ENCODE measurements around the gene MYL7. TPM values are rescaled to one million over a fixed set of nuclear protein-coding genes. Genes with fewer than 3 reads are reported as not detected.
"Not testable (repeated sequence)": the region's sequence is repeated elsewhere in the genome, so short reads cannot be mapped to it uniquely, and the experiment has no call there.

MYL7 gene
- total RNA-seq, 1 donor from 2014 or later, result 1.6 TPM

- H3K4me1 Mint-ChIP-seq (ENCODE audit: unreplicated experiment), result peaks cover 12% of the 10 kb centered on the region
- no peaks in the 10 kb centered on the region for H3K36me3 Mint-ChIP-seq
- DNase-seq (ENCODE audit: extremely low spot score, unreplicated experiment), result no peak
- H3K4me3 Mint-ChIP-seq, result no peak overlapping the region
- H3K27ac Mint-ChIP-seq, result no peak overlapping the region
- peaks cover 6% of the 10 kb centered on the region for H3K9me3 Mint-ChIP-seq
- no peak for TF ChIP-seq CTCF (conservative IDR thresholded peaks at IDR 0.05)
- H3K27me3 Mint-ChIP-seq, result peaks cover 13% of the 10 kb centered on the region
Measured at GRCh38 chr7:44173911-44174693, 33.0 kb upstream of the MYL7 start.

- Mint-ChIP-seq H3K4me3 (no peak overlapping the region), H3K9me3 (peaks cover 9% of the 10 kb centered on the region), H3K27ac (no peak overlapping the region), H3K4me1 (ENCODE audit: unreplicated experiment) (peaks cover 12% of the 10 kb centered on the region), H3K36me3 (no peaks in the 10 kb centered on the region), H3K27me3 (peaks cover 13% of the 10 kb centered on the region)
- TF ChIP-seq CTCF (conservative IDR thresholded peaks at IDR 0.05), result no peak
- no peak for DNase-seq (ENCODE audit: extremely low spot score, unreplicated experiment)
Measured at GRCh38 chr7:44172803-44173424, 31.8 kb upstream of the MYL7 start.

GRCh38 chr7:44172352-44172751, 31.2 kb upstream of the MYL7 start:
- DNase-seq (ENCODE audit: extremely low spot score, unreplicated experiment), result no peak
- Mint-ChIP-seq H3K27me3 (peaks cover 13% of the 10 kb centered on the region), H3K4me1 (ENCODE audit: unreplicated experiment) (peaks cover 12% of the 10 kb centered on the region), H3K9me3 (peaks cover 9% of the 10 kb centered on the region), H3K4me3 (no peak overlapping the region), H3K36me3 (no peaks in the 10 kb centered on the region), H3K27ac (no peak overlapping the region)
- TF ChIP-seq CTCF (conservative IDR thresholded peaks at IDR 0.05), result no peak

- H3K27ac Mint-ChIP-seq; H3K4me3 Mint-ChIP-seq; DNase-seq (ENCODE audit: extremely low spot score, unreplicated experiment); H3K36me3 Mint-ChIP-seq; H3K9me3 Mint-ChIP-seq: not testable (repeated sequence)
- Mint-ChIP-seq H3K27me3 (peaks cover 17% of the 10 kb centered on the region), H3K4me1 (ENCODE audit: unreplicated experiment) (peaks cover 12% of the 10 kb centered on the region)
Measured at GRCh38 chr7:44171901-44172300, 30.8 kb upstream of the MYL7 start.

GRCh38 chr7:44167920-44168319, 26.8 kb upstream of the MYL7 start:
- no peak overlapping the region for H3K4me3 Mint-ChIP-seq
- peaks cover 12% of the 10 kb centered on the region for H3K27me3 Mint-ChIP-seq

More at GRCh38 chr7:44167920-44168319, 26.8 kb upstream of the MYL7 start:
- Mint-ChIP-seq H3K27ac (no peak overlapping the region), H3K4me1 (ENCODE audit: unreplicated experiment) (peaks cover under 1% of the 10 kb centered on the region), H3K36me3 (no peaks in the 10 kb centered on the region), H3K9me3 (peaks cover 9% of the 10 kb centered on the region)
- DNase-seq (ENCODE audit: extremely low spot score, unreplicated experiment), result no peak
- no peak for TF ChIP-seq CTCF (conservative IDR thresholded peaks at IDR 0.05)

Measured in type B pancreatic cell (in vitro differentiated cells).